ENCODE results near the gene FN1.
"Not testable (repeated sequence)": the region's sequence is repeated elsewhere in the genome, so short reads cannot be mapped to it uniquely, and the experiment has no call there.

FN1 gene

DNA sequence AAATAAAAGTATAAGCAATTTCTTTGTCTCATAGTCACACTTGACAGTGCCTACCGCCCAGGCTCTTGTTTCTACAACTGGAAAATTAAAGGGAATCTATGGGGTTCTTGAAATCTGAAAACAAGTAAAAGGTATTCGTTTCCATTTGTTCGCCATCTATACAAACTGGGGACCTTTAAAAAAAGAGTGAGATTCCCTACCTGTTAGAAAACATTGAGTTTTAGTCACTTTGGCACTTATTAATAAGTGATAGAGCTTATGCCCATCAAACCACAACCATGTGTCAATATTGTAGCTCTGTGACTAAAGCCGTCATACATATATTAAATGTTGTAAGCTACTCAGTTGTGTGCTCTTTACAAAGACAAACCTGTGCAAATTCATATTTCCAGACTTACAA is 13.2 kb downstream of the FN1 start:
- DNase-seq = no peak

DNA sequence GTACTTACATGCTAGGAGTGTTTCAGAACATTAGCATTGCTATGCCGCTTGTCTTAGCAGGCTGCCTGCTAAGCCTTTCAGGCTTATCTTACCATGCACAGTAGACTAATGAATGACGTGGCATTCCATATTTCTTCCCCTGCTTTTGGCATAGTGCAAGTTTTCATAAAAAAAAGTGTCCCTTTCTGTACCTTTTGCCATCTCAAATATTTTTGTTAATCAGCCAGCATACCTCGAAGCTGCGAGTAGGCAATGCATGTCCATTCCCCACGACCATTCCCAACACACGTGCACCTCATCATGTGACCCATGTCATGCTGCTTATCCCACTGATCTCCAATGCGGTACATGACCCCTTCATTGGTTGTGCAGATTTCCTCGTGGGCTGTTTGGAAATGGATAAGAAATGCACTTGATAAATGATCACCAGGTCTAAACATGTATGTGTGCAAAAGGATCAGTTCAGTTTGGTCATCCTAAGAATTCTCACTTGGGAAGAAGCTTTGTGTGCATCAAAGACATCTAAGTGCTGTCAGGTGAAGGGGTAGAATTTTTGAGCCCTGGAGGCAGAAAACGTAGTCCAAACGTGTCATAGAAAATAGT is 13.9 kb downstream of the FN1 start:
- no peak for DNase-seq

DNA sequence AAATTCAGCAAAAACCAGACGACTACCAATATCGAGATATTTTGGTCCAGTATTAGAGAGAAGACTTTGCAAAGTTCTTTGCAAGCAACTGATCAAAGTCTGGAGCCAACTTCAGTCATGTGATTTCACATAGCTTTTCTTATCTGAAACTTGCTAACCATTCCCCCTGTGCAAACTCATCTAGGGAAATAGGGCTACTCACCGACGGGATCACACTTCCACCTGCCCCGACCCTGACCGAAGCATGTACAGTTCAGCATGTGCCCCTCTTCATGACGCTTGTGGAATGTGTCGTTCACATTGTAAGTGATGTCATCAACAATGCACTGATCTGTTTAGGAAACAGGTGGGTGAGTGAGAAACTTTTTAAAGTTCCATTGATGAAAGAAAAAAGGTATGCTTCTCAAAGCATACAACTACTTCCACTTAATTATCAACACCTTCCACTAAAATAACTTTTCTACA is 15.4 kb downstream of the FN1 start:
- no peak for DNase-seq

DNA sequence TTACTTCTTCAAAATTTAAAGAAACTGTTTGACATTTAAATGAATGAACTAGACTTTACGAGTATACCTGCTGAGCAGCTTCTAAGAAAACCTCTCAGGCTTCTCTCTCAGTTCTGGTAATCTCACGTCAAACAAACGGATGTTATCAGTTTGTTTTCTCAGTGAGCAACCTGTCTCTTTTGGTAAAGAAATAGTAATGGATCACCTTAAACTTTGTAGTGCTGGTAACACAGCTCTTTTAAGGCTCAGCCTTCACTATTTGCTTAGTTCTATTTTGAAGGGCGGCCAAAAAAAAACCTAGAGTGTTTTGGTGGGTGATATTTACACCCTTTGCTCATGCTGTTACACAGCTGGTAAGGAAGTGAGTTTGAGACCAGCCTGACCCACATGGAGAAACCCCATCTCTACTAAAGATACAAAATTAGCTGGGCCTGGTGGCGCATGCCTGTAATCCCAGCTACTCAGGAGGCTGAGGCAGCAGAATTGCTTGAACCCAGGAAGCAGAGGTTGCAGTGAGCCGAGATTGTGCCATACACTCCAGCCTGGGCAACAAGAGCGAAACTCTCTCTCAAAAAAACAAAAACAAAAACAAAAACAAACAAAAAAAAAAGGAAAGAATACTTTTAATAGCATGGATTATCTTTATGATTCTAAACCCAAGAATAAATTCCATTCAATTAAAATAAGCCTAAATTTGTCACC is 15.9 kb downstream of the FN1 start:
- DNase-seq = peak in 1 of 5 experiments; percentile 47

DNA sequence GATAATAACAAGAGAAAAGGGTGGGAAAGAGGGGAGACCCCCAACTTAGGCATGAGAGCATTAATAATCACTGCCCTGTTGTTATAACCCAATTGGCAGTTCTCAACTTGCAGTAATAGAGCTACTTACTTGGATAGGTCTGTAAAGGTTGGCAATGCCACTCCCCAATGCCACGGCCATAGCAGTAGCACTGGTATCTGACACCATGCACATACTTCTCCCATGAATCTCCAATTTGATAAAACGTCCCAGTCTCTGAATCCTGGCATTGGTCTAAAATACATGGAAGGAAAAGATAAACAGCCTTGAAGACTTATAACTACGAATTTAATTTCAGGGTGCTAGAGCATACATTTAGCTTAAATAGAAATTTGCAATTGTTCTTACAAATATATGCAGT is 16.8 kb downstream of the FN1 start:
- DNase-seq = no peak

DNA sequence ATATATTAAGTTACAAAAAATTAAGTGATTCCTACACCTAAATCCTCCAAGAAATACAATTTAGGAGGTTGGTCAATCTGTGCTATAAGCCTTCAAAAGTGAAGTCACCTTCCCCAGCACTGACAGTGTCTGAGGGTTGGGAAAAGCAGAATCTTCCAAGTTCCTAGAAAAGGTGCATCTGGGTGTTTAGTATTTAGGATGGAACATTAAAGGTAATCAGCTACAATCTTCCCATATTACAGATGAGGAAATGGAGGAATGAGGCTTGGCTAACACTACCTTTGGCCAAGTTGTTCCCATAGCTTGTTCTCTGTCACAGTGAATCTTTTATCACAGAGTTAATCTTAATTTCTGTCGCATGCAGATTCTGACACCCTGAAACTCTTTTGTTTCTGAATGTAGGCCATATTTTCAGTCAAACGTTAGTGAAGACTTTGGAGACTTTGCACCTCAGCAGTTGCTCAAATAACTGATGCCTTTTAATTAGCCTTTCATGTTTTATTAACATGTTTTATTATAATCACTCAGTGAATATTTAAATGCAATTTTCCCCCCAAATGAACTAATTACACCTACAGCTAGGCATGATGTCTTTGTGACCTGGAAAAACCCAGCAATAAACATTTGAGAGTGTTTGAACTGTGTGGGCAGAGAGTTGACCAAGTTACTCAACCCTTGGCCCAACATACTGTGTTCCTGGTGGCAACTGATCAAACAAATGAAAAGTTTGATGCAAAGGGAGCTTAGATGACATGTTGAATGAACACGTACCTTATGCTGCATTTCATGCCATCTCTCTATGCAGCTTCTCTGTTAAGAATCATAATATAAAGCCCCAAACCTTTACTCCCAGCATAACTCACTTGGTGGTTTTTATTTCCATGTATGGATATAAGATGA is 17.6 kb downstream of the FN1 start:
- DNase-seq = no peak

DNA sequence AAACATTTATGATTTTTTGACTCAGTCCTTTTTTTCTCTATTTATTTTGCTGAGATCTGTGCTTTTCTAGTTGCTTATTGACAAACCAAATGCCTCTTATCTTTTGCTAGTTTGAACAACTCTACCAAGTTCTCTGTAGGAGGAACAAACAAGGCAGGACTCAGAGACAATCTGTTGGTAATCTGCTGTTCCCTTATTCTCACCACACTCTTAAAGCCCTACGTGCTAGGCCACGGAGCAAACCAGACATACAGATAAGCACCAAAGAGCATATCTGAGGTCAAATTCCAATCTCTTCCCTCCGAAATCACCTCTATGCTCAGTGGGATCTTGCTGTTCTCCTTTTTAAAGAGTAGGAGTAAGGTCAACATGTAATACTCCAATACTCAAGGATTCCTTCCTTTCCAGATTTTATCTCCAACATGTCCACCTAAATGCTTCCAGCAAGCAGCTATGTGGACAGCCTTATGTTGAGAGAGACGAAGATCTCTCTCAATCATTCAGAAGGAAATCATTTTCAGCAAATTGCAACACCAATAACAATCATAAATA is 18.4 kb downstream of the FN1 start:
- no peak for DNase-seq

DNA sequence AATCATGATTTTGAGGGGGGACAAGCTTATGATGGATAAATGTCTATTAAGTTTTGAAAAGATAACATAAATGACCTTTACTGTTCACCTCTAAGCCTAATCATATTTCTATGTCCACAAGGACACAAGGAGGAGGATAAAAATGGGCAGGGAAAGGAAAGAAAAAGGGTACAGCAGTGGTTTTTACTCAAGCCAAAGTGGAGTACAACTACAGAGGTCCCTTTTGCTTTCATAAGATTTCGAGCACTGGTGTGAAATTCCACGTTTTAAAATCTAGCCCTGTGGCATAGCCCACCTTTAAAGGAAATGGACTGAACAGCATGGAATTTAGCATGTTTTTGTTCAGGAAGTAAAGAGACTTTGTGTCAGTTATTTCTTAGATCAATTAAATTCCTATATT is 19.2 kb downstream of the FN1 start:
- no peak for DNase-seq

DNA sequence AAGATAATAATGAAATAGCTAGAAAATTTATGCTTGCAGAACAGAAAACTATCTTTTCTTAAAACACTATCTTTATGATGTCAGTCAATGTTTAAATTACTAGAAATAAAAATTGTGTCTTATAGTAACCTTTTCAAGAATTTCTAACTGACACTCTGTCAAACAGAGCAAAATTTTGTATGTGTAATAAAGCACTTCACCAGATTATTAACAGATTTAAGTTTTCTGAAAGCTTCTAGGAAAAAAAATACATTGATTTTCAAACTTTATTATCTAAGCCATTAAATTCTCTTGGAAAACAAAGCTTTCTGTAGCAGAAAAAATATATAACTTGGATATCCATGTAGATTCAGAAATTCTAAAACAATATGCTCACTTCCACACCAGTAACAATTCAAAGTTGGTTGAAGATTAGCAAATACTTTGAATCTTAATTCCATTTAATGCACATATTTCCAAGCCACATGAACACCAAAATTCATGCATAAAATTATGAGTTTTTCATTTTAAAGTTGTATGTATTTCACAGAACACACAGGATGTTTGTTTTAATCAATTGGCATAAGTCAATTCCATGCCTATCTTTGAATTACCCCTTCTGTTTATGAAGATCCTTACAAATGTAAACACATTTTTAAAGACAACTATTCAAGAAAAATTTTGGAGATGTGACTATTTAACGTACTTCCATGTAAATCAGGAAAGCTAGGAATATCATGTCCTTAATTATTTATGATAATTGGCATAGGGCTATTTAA is 19.9 kb downstream of the FN1 start:
- DNase-seq = no peak

DNA sequence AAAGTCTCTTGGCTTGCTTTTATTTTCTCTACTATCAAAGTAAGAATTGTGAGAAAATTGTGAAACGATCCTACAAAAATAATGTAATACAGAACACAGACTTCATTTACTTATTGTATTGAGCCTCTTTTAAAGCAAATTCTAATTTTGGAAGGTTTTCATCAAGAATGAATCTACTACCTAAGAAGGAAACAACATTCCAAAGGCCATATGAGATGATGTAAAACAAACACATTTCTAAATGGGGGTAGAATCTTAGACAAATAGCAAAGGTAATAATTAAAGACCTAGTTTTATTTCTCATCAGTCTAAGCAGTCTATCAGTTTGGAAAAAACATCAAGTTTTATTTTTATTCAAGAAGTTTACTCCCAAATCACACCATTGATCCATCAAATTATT is 20.6 kb downstream of the FN1 start:
- no peak for DNase-seq

DNA sequence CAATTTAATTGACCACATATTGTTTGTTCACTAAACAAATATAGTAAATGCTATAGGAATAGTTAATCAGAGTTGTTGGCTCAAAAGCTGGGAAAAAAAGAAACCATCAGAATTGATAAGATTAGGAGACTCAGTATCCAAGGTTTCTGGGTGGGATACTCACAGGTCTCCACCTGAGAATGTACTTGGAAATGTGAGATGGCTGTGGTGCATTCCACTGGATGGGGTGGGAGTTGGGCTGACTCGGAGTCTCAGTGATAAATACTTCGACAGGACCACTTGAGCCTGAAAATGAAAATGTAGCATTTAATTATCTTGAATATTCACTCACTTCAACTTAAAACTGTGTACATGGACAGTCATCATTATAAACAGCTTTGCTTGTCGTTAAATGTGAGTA is 21.2 kb downstream of the FN1 start:
- DNase-seq = no peak

DNA sequence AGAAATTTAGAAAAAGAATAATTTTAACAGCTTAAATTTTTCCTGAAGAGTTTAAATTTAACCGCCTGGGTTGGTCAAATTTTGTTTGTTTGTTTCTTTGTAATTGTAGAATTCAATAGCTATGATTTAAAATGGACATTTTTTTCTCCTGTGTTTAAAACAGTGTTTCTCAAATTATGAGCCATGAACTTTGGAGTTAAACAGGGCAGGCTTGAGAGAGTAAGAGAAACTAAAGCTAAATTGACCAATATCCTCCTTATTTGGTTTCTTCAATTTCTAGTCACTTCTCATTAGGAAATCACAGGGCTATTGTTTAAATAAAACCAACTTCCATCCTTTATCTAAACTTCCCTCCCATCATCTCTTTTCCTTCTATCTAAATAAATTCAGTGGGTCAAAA is 21.9 kb downstream of the FN1 start:
- DNase-seq = no peak

DNA sequence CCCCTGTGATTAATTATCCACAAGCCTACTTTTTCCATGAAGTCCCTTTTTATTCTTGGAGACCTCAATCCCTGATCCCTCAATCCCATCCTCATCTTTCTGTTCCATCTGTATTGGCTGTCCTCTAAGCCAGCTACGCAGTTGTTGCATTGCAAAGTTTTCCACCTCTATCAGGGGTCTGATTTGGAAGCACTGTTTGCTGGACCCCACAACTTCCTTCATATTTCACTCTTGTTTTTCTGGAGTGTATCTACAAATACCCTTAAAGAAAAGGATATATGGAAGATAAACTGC is 22.4 kb downstream of the FN1 start:
- no peak for DNase-seq

DNA sequence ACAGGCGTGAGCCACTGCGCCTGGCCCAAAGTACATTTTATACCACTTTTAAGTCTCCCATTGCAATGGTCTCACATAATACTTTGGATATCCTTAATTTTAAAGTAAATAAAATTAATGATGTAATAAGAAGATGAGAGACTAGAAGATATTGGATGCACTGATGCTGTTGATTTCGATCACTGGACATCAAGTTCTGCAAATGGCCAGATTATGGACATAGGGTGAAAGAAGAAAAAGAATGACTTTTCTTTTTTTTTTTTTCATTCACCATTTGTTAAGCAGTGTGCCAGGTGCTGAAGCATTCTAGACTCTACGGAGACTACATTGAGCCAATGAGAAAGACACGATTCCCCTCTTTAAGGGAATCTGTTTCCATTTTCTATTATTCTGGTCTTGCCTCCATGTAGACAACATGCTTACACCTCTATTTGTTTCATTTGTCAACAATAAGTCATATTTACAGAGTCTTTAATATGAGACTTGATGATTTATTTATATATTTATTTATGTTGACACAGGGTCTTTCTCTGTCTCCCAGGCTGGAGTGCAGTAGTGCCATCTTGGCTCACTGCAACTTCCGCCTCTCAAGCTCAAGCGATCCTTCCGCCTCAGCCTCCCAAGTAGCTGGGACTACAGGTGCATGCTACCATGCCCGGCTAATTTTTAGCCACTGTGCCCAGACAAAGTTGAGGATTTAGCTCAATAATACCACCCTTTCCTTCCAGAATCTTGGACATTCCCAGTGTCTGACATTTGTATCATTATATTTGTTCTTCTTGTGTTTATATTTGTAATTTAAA is 23.7 kb downstream of the FN1 start:
- no peak for DNase-seq

DNA sequence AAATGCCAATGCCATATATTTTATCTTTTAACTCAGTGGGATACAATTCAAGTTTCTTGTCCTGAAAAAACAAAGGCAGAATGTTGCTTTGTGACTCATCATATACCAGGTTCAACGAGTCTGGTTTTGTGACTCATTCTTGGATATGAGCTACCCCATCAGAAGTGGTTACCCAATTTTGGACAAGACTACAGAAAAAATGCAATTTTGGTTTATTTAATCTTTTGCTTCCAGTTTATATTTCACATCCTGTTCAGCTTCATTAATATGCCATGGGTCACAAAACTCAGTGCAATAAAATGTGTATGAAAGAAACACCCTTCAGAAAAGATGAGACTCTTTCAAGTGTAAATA is 25.0 kb downstream of the FN1 start:
- peak in 1 of 5 experiments; percentile 48 for DNase-seq

DNA sequence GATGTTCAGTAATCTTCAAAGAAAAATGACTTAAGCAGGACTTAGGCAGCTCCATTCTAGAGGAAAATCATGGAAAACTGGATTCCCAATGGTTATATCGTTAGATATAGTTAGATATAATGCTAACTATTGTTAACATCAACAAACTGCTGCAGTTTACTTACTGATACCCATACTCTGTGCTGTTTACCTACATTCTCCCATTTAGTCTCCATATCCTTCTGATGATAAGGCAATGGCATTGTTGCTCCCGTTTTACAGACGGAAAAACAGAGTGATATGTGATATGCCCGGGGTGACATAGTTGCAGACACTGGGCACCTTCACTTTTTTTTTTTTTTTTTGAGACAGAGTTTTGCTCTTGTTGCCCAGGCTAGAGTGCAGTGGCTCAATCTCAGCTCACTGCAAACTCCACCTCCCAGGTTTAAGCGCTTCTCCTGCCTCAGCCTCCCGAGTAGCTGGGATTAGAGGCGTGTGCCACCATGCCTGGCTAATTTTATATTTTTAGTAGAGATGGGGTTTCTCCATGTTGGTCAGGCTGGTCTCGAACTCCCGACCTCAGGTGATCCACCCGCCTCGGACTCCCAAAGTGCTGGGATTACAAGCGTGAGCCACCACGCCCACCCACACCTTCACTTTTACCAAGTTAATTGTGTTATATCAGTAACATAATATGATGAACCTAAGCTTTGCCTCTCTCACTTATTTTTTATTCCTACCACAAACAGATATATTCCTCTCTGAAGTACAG is 25.5 kb downstream of the FN1 start:
- DNase-seq = not testable (repeated sequence)

DNA sequence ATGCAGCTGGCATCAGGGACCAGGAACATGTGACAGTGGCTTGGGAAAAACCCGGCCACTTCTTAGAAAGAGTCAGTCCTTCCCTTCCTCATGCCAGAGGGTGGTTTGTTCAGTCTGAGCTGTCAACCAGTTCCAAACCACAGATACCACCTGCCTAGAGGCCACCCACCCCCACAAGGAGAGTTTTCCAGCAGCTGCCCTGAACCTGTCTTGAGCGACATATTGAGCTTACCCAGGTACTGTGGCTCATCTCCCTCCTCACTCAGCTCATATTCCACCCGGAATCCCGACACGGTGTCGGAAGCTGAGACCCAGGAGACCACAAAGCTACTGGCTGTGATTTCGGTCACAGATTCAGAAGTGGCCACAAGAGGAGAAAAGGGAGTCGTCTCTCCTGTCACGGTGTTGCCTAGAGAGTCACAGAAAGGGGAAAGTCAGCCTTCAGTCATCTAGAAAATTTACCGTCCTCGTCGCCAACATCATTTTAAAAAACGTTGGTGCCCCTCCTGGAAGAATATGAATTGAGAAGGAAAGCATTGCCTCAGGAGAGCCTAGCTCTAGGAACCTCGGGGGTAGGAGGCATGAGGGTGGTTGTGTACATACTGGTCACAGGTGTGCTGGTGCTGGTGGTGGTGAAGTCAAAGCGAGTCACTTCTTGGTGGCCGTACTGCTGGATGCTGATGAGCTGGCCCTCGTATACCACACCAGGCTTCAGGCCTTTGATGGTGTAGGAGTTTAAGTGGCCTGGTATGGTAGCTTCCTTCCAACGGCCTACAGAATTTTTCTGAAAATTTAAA is 26.3 kb downstream of the FN1 start:
- DNase-seq = peak in 1 of 5 experiments; percentile 23

DNA sequence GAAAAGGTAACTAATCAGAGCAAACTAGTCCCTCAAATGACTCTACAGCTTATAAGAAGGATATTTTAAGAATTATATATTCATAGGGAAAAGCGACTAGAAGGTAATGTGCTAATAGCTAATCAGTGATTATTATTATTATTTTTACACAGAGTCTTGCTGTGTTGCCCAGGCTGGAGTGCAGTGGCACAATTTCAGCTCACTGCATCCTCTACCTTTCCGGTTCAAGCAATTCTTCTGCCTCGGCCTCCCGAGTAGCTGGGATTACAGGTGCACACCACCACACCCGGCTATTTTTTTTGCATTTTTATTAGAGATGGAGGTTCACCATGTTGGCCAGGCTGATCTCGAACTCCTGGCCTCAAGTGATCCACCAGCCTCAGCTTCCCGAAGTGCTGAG is 27.4 kb downstream of the FN1 start:
- not testable (repeated sequence) for DNase-seq

DNA sequence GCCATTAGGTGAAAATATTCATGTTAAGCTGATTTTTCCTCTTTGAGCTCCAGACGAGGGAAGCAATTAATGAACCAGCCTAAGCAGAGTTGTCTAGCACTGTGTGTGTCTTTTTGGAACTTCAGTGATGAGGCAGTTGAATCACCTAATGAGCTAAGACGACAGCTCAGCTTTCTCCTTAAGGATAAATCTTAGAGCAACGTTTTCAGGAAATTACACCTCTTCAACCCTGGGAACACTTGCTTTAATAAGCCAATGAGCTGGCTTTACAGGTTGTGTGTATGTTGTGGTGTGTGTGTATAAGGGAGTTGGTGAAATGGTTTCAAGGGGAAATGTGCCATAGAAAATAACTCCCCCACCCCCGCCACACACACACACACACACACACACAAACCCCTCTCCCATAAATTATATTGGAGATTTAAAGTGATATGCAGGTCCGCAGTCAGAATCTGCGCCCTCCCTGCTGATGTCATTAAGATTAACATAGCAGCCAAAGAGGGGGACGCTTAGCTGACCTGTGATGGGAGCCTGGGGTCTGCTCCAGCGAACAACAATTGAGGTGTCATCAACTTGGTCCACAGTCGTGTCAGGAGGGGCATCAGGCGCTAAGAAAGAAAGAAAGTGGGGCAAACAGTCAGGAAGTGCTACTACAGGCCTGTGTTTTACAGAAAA is 28.1 kb downstream of the FN1 start:
- no peak for DNase-seq

DNA sequence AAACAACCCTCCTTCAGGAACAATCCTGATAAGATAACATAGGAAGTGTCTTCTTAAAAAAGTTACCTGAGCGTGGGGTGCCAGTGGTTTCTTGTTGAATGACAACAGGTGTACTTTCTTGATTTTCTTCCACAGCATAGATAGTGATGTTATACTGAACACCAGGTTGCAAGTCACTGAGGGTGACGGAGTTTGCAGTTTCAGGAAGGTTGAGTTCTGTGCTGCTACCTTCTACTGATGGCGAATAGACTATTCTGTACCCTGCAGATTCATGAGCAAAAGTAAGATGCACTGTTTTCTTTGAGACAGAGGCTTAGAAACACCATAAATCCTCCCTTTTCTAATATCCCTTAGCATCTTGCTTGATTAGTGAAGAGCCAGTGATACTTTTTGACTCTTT is 28.8 kb downstream of the FN1 start:
- no peak for DNase-seq

Measured in T-helper 2 cell (primary cell).